ENCODE results near the gene CDRT15L2. TPM values are rescaled to one million over a fixed set of nuclear protein-coding genes. Genes with fewer than 3 reads are reported as not detected.
"Not testable (repeated sequence)": the region's sequence is repeated elsewhere in the genome, so short reads cannot be mapped to it uniquely, and the experiment has no call there.

CDRT15L2 gene
- total and polyA plus RNA-seq, 9 donors = not detected

DNA sequence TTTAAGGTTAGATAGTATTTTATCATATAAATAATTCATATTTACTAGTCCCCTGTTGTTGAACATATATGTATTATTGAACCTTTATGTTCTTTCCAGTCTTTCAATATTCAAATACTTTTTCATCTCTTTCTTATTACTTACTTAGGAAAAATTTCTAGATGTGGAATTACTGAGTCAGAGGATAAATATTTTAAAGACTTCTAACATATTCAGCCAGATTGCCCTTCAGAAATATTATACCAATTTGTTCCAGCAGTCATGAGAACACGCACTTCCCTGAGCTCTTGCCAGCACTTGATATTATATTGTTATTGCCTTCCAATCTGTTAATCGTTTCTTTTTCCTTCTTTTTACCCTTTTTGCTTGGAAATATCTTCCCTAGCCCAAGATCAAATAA is 4.5 kb upstream of the CDRT15L2 start:
- H3K36me3 ChIP-seq; H3K4me3 ChIP-seq; H3K27ac ChIP-seq; intact Hi-C loops (cut with DNase I); H3K27me3 ChIP-seq; H3K9me3 ChIP-seq; DNase-seq; H3K4me1 ChIP-seq (ENCODE audit: insufficient read depth): not testable (repeated sequence)
- 5 to 9% (median 7%) methylated on average over 2 of the region's 2 CpGs for WGBS, 3 donors

DNA sequence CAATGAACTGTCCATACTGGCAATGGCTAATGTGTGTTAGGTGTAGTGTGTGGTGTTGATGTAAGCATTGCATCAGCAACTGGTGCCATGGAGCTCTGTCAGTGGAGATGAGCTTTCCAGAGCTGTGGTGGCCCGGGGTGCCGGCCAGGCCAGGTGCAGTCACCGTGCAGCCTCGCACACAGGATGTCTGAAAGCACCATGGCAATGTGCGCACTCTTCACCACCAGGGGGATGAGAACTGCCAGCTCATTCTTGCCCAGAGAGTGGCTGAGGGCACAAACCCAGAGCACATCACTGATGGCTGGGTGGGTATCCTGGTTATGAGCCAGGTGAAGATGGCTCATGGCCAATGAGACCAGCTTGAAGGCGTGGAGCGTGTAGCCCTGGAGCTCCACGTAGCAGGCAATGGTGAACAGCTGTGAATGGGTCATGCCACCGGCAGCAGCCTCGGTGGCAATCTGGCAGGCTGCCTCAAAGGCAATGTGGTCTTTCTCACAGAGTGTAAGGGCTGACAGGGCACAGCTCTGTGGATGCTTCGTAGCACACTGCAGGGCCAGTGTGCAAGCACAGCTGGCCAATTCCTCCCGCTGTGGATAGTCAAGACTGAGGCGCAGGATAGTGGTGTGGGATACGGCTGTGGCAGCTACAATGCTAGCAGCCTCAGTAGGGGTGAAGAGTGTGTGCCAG is 4.5 kb downstream of the CDRT15L2 start:
- H3K9me3 ChIP-seq; H3K27ac ChIP-seq; intact Hi-C loops (cut with DNase I); H3K4me1 ChIP-seq (ENCODE audit: insufficient read depth); H3K27me3 ChIP-seq; H3K4me3 ChIP-seq; DNase-seq; H3K36me3 ChIP-seq: not testable (repeated sequence)
- 53 to 67% (median 57%) methylated on average over 3 to 9 of the region's 14 CpGs for WGBS, 3 donors

DNA sequence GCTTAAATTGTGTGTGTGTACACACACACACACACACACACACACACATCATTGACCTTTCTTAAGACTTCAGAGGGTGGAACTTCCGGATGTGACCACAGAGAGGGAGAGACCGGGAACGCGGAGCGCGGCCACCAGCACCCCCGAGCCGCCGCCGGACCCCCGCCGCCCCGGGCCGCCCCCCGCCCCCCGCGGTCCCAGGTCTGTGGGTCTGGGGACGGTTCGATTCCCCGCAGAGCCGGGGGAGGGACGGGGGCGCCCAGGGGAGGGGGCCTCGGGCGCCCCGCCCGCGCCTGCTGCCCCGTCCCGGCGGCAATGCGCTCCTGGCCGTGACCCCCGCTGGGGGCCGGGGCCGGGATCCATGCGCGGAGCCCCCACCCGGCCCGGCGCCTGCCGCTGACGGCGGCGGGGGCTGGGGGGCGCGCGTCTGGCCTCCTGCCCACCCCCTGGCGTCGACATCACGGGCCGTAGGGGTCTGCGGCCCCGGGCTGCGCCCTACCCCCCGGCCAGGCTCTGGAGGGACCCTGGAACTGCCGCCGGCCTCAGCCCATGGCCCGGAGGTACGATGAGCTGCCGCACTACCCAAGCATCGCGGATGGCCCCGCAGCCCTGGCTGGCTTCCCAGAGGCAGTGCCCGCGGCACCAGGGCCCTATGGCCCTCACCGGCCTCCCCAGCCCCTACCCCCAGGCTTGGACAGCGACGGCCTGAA is 9.4 kb downstream of the CDRT15L2 start:
- H3K27me3 ChIP-seq; H3K27ac ChIP-seq; H3K4me1 ChIP-seq (ENCODE audit: insufficient read depth); H3K4me3 ChIP-seq; H3K36me3 ChIP-seq; H3K9me3 ChIP-seq; intact Hi-C loops (cut with DNase I); DNase-seq: not testable (repeated sequence)
- 1 to 9% (median 6%) methylated on average over 14 to 62 of the region's 69 CpGs for WGBS, 3 donors

DNA sequence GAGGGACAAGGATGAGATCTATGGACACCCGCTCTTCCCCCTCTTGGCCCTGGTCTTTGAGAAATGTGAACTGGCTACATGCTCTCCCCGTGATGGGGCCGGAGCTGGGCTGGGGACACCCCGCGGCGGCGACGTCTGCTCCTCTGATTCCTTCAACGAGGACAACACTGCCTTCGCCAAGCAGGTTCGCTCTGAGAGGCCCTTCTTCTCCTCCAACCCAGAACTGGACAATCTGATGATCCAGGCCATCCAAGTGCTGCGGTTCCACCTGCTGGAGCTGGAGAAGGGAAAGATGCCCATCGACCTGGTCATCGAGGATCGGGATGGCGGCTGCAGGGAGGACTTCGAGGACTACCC is 9.9 kb downstream of the CDRT15L2 start:
- H3K27me3 ChIP-seq; H3K36me3 ChIP-seq; H3K4me1 ChIP-seq (ENCODE audit: insufficient read depth); H3K9me3 ChIP-seq; H3K27ac ChIP-seq; H3K4me3 ChIP-seq; intact Hi-C loops (cut with DNase I): not testable (repeated sequence)
- 86 to 92% (median 89%) methylated on average over 17 of the region's 17 CpGs for WGBS, 3 donors
- DNase-seq = peak in 1 of 5 donors; percentile 33

DNA sequence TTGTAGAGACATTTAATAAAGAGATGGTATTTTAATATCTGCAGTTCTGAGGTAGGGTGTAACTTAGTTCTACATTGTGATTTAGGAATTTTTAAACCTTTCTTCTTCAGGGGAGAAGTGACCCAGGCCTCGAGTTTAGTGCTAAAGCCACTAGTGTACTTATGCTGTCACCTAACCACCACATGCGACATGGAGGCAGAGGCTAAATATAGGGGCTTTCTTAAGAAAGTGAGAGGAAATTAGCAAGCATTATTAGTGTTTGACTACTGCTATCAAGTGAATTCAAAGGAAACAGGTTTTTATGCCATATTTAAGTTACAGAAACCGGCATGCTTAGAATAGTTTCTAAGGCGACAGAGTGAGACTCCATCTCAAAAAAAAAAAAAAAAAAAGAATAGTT is 11.5 kb downstream of the CDRT15L2 start:
- DNase-seq; H3K27me3 ChIP-seq; intact Hi-C loops (cut with DNase I); H3K9me3 ChIP-seq; H3K4me1 ChIP-seq (ENCODE audit: insufficient read depth); H3K36me3 ChIP-seq; H3K27ac ChIP-seq; H3K4me3 ChIP-seq: not testable (repeated sequence)
- 25 to 59% (median 53%) methylated on average over 2 to 3 of the region's 4 CpGs for WGBS, 3 donors

DNA sequence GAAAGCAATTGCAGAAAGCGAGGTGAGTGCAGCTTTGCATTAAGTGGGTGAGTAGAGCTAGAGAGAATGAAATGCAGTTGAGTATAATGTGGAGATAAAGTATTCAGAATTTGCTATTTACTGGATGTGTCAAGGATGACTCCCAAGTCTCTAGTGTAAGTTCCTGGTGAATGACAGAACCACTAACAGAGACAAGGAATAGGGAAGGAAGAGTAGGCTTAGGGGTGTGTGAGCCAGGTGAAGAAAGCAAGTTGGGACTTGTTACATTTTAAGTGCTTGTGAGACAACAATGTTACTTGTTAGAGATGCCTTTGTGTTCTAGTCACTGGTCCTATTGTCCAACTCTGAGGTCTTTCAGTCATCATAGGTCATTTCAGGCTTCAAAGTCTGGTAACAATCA is 26.0 kb downstream of the CDRT15L2 start:
- 85 to 90% (median 89%) methylated on average over 1 of the region's 1 CpG for WGBS, 3 donors
- H3K27me3 ChIP-seq; H3K4me1 ChIP-seq (ENCODE audit: insufficient read depth); DNase-seq; H3K36me3 ChIP-seq; intact Hi-C loops (cut with DNase I); H3K27ac ChIP-seq; H3K4me3 ChIP-seq; H3K9me3 ChIP-seq: not testable (repeated sequence)

DNA sequence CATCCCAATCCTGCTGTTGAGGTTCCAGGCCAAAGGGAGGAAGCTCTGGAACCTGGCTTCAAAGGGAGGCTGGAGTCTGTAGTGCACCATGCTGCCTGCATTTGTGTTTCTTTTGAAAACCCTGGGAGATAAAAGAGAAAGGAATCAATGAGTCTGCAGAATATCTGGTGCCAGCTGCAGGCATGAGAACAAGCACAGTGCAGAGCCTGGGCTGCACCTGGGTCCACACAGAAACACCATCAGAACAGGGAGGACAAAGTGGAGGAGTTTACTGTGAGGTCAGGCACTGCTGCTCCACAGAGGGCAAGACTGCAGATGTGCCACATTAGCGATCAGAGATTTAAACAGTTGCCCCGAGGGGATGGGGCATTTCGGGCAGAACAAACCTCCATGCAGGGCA is 30.0 kb downstream of the CDRT15L2 start:
- H3K36me3 ChIP-seq; H3K27me3 ChIP-seq; H3K4me1 ChIP-seq (ENCODE audit: insufficient read depth); DNase-seq; H3K27ac ChIP-seq; intact Hi-C loops (cut with DNase I); H3K4me3 ChIP-seq; H3K9me3 ChIP-seq: not testable (repeated sequence)
- 38 to 61% (median 49%) methylated on average over 3 of the region's 3 CpGs for WGBS, 3 donors

DNA sequence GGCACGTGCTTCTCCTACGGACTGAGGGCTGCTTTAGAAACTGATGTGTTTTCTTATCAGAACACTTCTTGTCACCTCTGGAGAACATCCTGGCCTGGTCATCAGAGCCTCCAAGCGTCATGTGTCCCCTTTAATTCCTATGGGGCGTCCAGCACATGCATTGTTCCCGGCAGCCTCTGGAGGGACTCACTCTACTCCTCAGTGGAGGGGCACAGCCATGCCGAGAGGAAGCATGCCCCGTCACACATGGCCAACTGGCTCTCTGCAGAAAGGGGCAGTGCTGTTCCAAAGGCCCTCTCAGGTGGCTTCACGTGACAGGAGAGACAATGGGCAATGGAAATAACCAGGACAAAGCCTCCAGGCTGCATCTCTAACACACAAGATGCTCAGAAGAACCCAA is 31.8 kb downstream of the CDRT15L2 start:
- TF ChIP-seq EP300 (IDR thresholded peaks at IDR 0.05) (no peak), POLR2A (IDR thresholded peaks at IDR 0.05) (no peak)
- TF ChIP-seq, protein P1, sequence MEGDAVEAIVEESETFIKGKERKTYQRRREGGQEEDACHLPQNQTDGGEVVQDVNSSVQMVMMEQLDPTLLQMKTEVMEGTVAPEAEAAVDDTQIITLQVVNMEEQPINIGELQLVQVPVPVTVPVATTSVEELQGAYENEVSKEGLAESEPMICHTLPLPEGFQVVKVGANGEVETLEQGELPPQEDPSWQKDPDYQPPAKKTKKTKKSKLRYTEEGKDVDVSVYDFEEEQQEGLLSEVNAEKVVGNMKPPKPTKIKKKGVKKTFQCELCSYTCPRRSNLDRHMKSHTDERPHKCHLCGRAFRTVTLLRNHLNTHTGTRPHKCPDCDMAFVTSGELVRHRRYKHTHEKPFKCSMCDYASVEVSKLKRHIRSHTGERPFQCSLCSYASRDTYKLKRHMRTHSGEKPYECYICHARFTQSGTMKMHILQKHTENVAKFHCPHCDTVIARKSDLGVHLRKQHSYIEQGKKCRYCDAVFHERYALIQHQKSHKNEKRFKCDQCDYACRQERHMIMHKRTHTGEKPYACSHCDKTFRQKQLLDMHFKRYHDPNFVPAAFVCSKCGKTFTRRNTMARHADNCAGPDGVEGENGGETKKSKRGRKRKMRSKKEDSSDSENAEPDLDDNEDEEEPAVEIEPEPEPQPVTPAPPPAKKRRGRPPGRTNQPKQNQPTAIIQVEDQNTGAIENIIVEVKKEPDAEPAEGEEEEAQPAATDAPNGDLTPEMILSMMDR (IDR thresholded peaks at IDR 0.05) = no peak
- no peak overlapping the region for H3K27ac ChIP-seq
- H3K27me3 ChIP-seq = no peaks in the 10 kb centered on the region
- no peaks in the 10 kb centered on the region for H3K4me1 ChIP-seq (ENCODE audit: insufficient read depth)
- H3K9me3 ChIP-seq = no peaks in the 10 kb centered on the region
- intact Hi-C loops (cut with DNase I) = no loop called here
- H3K4me3 ChIP-seq = no peak overlapping the region
- DNase-seq = no peak
- WGBS, 3 donors = 80 to 86% (median 84%) methylated on average over 8 of the region's 8 CpGs
- H3K36me3 ChIP-seq = no peaks in the 10 kb centered on the region

All from ovary (tissue), 9 donors.